ENCODE results near the gene HS3ST2. TPM values are rescaled to one million over a fixed set of nuclear protein-coding genes. Genes with fewer than 3 reads are reported as not detected.

The HS3ST2 gene
- total RNA-seq, 1 donor from 2014 or later, result not detected

GRCh38 chr16:22912654-22913053 is 98.7 kb downstream of the HS3ST2 start:
- no peak overlapping the region for H3K9ac ChIP-seq (ENCODE audit: low read depth in 1 of 3, low read length in 3 of 3)
- no peaks in the 10 kb centered on the region for H3K36me3 ChIP-seq (ENCODE audit: control insufficient read depth in 3 of 3, insufficient read depth in 3 of 3, low read length in 3 of 3)
- H3K4me1 ChIP-seq (ENCODE audit: control insufficient read depth in 3 of 3, insufficient read depth in 3 of 3, low read length in 3 of 3), result no peaks in the 10 kb centered on the region
- no peak overlapping the region for H3K4me3 ChIP-seq (ENCODE audit: low read length in 3 of 3)
- no peak overlapping the region for H3K27ac ChIP-seq (ENCODE audit: low read depth, low read length)
- H3K9me3 ChIP-seq (ENCODE audit: control insufficient read depth in 3 of 3, low read length in 3 of 3), result no peaks in the 10 kb centered on the region
- H3K27me3 ChIP-seq (ENCODE audit: control insufficient read depth in 3 of 3, insufficient read depth in 3 of 3, low read length in 3 of 3), result no peaks in the 10 kb centered on the region

- no peak overlapping the region for H3K27ac ChIP-seq (ENCODE audit: low read depth, low read length)
- no peaks in the 10 kb centered on the region for H3K4me1 ChIP-seq (ENCODE audit: control insufficient read depth in 3 of 3, insufficient read depth in 3 of 3, low read length in 3 of 3)
- H3K9ac ChIP-seq (ENCODE audit: low read depth in 1 of 3, low read length in 3 of 3), result no peak overlapping the region
- H3K27me3 ChIP-seq (ENCODE audit: control insufficient read depth in 3 of 3, insufficient read depth in 3 of 3, low read length in 3 of 3), result no peaks in the 10 kb centered on the region
- H3K9me3 ChIP-seq (ENCODE audit: control insufficient read depth in 3 of 3, low read length in 3 of 3), result no peaks in the 10 kb centered on the region
- no peaks in the 10 kb centered on the region for H3K36me3 ChIP-seq (ENCODE audit: control insufficient read depth in 3 of 3, insufficient read depth in 3 of 3, low read length in 3 of 3)
- H3K4me3 ChIP-seq (ENCODE audit: low read length in 3 of 3), result no peak overlapping the region
Observed at GRCh38 chr16:22915003-22915402, 101.0 kb downstream of the HS3ST2 start.

DNA sequence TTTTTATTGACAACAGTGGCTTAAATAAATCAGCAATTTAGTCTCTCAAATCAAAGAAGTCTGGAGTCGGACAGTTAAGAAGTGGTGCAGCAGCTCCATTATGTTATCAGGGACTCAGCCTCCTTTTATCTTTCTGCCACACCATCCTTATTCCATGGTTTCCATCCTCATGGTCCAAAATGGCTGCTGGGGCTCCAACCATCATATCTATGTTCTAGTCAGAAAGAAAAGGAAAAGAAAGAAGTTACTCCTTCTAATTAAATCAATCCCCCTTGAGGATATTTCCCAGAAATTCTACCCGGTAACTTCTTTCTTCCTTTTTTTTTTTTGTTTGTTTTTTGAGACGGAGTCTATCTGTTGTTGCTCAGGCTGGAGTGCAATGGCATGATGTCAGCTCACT is 109.5 kb downstream of the HS3ST2 start:
- Histone ChIP-seq H3K4me3 (ENCODE audit: low read length in 3 of 3) (no peak overlapping the region), H3K9ac (ENCODE audit: low read depth in 1 of 3, low read length in 3 of 3) (no peak overlapping the region), H3K27me3 (ENCODE audit: control insufficient read depth in 3 of 3, insufficient read depth in 3 of 3, low read length in 3 of 3) (no peaks in the 10 kb centered on the region), H3K9me3 (ENCODE audit: control insufficient read depth in 3 of 3, low read length in 3 of 3) (no peaks in the 10 kb centered on the region), H3K27ac (ENCODE audit: low read depth, low read length) (no peak overlapping the region), H3K4me1 (ENCODE audit: control insufficient read depth in 3 of 3, insufficient read depth in 3 of 3, low read length in 3 of 3) (peaks cover 7 to 11% (median 7%) of the 10 kb centered on the region in 3 donors), H3K36me3 (ENCODE audit: control insufficient read depth in 3 of 3, insufficient read depth in 3 of 3, low read length in 3 of 3) (no peaks in the 10 kb centered on the region)

DNA sequence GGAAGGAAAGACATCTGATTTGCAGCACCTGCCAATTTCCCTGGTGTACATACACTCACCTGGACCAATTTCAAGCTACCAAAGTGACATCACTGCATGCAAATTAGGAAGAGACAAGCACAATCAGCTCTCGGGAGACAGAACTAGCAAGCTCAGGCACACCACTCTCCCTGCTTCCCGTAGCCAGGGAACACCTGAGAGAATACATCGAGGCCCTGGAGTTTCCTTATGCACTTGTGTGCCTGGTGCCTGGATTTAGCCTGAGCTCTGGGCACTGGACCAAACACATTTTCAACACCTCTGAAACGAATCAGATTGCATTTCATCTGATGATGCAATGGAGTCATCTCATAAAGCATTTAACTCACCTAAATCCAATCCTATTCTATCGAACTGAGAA is 110.5 kb downstream of the HS3ST2 start:
- Histone ChIP-seq H3K27me3 (ENCODE audit: control insufficient read depth in 3 of 3, insufficient read depth in 3 of 3, low read length in 3 of 3) (no peaks in the 10 kb centered on the region), H3K9ac (ENCODE audit: low read depth in 1 of 3, low read length in 3 of 3) (no peak overlapping the region), H3K4me3 (ENCODE audit: low read length in 3 of 3) (no peak overlapping the region), H3K27ac (ENCODE audit: low read depth, low read length) (no peak overlapping the region), H3K36me3 (ENCODE audit: control insufficient read depth in 3 of 3, insufficient read depth in 3 of 3, low read length in 3 of 3) (no peaks in the 10 kb centered on the region), H3K4me1 (ENCODE audit: control insufficient read depth in 3 of 3, insufficient read depth in 3 of 3, low read length in 3 of 3) (peaks cover 7 to 11% (median 7%) of the 10 kb centered on the region in 3 donors), H3K9me3 (ENCODE audit: control insufficient read depth in 3 of 3, low read length in 3 of 3) (no peaks in the 10 kb centered on the region)

DNA sequence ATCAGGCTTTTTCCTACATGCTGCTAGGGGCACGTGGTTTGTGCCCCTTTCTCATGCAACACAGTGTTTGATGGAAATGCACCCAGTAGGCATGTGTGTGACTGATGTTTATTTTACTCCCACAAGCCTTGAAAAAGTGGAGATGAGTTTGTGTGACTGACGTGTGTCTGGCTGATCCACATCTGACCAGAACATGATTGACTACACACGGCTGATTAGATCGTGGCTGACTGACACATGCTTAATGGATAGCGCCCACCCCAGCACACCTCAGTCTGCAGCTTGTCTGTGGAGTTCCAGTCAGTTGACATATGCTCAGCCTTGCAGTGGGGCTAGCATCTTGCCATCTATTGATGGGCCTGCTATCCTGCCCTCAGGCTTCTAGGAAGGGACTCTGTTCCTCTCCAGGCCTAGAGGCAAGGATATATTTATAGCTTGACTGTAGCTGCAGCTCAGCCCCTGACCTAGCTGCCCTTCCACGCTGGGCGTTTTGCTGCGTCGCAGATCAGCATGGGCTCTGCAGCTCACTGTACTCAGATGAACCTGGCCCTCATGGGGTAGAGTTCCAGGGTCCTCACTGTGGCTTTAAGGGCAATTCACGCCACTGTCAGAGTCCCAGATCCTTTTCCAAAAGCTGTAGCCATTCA is 112.3 kb downstream of the HS3ST2 start:
- Histone ChIP-seq H3K9ac (ENCODE audit: low read depth in 1 of 3, low read length in 3 of 3) (peak overlapping the region in 1 of 3 donors; percentile 47), H3K4me1 (ENCODE audit: control insufficient read depth in 3 of 3, insufficient read depth in 3 of 3, low read length in 3 of 3) (peaks cover 7 to 11% (median 7%) of the 10 kb centered on the region in 3 donors), H3K27me3 (ENCODE audit: control insufficient read depth in 3 of 3, insufficient read depth in 3 of 3, low read length in 3 of 3) (no peaks in the 10 kb centered on the region)

GRCh38 chr16:22927306-22927705 is 113.3 kb downstream of the HS3ST2 start:
- H3K9ac ChIP-seq (ENCODE audit: low read depth in 1 of 3, low read length in 3 of 3), result no peak overlapping the region
- peaks cover 0 to 5% (median 0%) of the 10 kb centered on the region in 3 donors for H3K27me3 ChIP-seq (ENCODE audit: control insufficient read depth in 3 of 3, insufficient read depth in 3 of 3, low read length in 3 of 3)
- H3K9me3 ChIP-seq (ENCODE audit: control insufficient read depth in 3 of 3, low read length in 3 of 3), result no peaks in the 10 kb centered on the region
- no peaks in the 10 kb centered on the region for H3K36me3 ChIP-seq (ENCODE audit: control insufficient read depth in 3 of 3, insufficient read depth in 3 of 3, low read length in 3 of 3)
- H3K4me3 ChIP-seq (ENCODE audit: low read length in 3 of 3), result no peak overlapping the region
- H3K4me1 ChIP-seq (ENCODE audit: control insufficient read depth in 3 of 3, insufficient read depth in 3 of 3, low read length in 3 of 3), result peaks cover 7 to 11% (median 7%) of the 10 kb centered on the region in 3 donors
- no peak overlapping the region for H3K27ac ChIP-seq (ENCODE audit: low read depth, low read length)

More for the DNA sequence above, 112.3 kb downstream of the HS3ST2 start:
- Histone ChIP-seq H3K36me3 (ENCODE audit: control insufficient read depth in 3 of 3, insufficient read depth in 3 of 3, low read length in 3 of 3) (no peaks in the 10 kb centered on the region), H3K9me3 (ENCODE audit: control insufficient read depth in 3 of 3, low read length in 3 of 3) (no peaks in the 10 kb centered on the region), H3K27ac (ENCODE audit: low read depth, low read length) (no peak overlapping the region), H3K4me3 (ENCODE audit: low read length in 3 of 3) (no peak overlapping the region)

DNA sequence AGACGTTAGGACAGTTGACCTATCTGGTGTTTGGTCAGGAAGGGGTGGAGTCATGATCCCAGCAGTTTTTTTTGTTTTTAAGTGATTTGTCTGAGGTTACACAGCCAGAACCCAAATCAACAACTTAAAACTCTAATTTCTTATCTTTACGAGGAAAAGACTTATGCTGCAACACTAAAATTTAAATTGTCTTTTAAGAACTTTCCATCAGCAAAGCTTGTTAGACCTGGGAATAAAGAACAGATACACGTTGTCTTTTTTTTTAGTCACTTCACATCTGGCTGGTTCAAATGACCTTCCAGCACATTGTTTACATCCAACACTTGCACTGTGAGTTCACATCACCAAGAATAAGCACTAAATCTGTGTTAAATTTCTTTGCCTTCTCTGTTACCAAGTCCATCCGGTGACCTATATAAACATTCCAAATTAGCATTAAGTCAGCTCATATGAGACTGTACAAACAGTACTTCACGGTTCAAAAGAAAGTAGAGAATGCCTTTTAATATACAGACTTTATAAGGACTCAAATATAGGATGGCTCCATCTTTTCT is 115.0 kb downstream of the HS3ST2 start:
- Histone ChIP-seq H3K4me1 (ENCODE audit: control insufficient read depth in 3 of 3, insufficient read depth in 3 of 3, low read length in 3 of 3) (peaks cover 10 to 11% (median 11%) of the 10 kb centered on the region in 3 donors), H3K27ac (ENCODE audit: low read depth, low read length) (no peak overlapping the region), H3K36me3 (ENCODE audit: control insufficient read depth in 3 of 3, insufficient read depth in 3 of 3, low read length in 3 of 3) (no peaks in the 10 kb centered on the region), H3K9ac (ENCODE audit: low read depth in 1 of 3, low read length in 3 of 3) (no peak overlapping the region), H3K27me3 (ENCODE audit: control insufficient read depth in 3 of 3, insufficient read depth in 3 of 3, low read length in 3 of 3) (peaks cover 0 to 16% (median 3%) of the 10 kb centered on the region in 3 donors), H3K4me3 (ENCODE audit: low read length in 3 of 3) (no peak overlapping the region), H3K9me3 (ENCODE audit: control insufficient read depth in 3 of 3, low read length in 3 of 3) (no peaks in the 10 kb centered on the region)

DNA sequence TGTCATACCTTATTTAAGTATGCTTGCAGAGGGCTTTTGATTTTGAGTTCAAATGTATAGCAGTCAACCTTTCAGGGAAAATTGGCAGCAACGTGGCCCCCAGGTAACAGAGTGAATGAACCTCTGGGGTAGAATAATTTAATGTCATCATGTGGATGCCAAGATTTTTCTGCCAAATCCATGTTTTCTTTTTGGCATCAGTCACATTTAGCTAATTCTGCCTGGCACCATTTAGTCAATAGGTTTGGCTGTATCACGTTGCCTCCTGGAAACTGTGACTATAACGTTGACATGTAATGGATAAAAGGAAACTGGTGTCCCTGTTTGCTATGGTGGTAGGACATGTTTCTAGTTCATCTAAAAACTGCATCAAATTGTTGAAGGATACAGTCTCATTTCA is 115.5 kb downstream of the HS3ST2 start:
- Histone ChIP-seq H3K9ac (ENCODE audit: low read depth in 1 of 3, low read length in 3 of 3) (no peak overlapping the region), H3K4me1 (ENCODE audit: control insufficient read depth in 3 of 3, insufficient read depth in 3 of 3, low read length in 3 of 3) (peaks cover 7 to 10% (median 8%) of the 10 kb centered on the region in 3 donors), H3K27ac (ENCODE audit: low read depth, low read length) (no peak overlapping the region), H3K9me3 (ENCODE audit: control insufficient read depth in 3 of 3, low read length in 3 of 3) (no peaks in the 10 kb centered on the region), H3K36me3 (ENCODE audit: control insufficient read depth in 3 of 3, insufficient read depth in 3 of 3, low read length in 3 of 3) (no peaks in the 10 kb centered on the region), H3K27me3 (ENCODE audit: control insufficient read depth in 3 of 3, insufficient read depth in 3 of 3, low read length in 3 of 3) (peaks cover 0 to 16% (median 3%) of the 10 kb centered on the region in 3 donors), H3K4me3 (ENCODE audit: low read length in 3 of 3) (no peak overlapping the region)

DNA sequence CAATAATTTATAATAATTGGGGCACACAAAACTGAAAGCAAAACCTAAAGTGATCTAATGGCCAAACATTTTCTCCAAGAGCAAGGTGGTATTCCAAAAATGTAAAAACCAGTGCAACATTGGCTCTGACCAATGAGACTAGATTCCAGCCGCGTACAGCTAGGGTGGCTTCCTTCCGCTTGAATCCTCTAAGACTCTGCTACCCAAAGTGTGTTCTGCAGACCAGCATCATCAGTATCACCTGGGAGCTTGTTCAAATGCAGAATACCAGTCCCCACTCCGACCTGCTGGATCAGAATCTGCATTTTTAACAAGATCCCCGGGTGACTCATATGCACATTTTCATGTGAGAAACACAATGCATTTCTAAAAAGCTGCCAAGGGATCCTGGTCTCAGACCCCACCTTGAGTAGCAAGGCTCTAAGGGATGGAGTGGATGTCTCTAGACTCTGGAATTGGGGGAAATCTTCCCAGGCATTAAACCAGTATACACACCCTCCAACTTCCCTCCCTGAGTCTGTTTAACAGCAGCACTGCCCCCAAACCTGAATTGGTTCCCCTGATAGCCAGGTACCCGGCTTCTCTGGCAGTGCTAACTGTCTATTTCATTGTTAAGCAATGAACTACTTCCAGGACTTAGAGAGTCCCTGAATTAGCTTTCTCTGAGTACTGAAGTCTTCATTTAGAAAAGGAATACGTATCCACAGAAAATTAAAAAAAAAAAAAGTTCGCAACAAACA is 118.2 kb downstream of the HS3ST2 start:
- Histone ChIP-seq H3K27me3 (ENCODE audit: control insufficient read depth in 3 of 3, insufficient read depth in 3 of 3, low read length in 3 of 3) (peaks cover 0 to 20% (median 8%) of the 10 kb centered on the region in 3 donors), H3K27ac (ENCODE audit: low read depth, low read length) (no peak overlapping the region), H3K4me3 (ENCODE audit: low read length in 3 of 3) (no peak overlapping the region), H3K36me3 (ENCODE audit: control insufficient read depth in 3 of 3, insufficient read depth in 3 of 3, low read length in 3 of 3) (no peaks in the 10 kb centered on the region), H3K9me3 (ENCODE audit: control insufficient read depth in 3 of 3, low read length in 3 of 3) (no peaks in the 10 kb centered on the region), H3K9ac (ENCODE audit: low read depth in 1 of 3, low read length in 3 of 3) (no peak overlapping the region), H3K4me1 (ENCODE audit: control insufficient read depth in 3 of 3, insufficient read depth in 3 of 3, low read length in 3 of 3) (peaks cover 0 to 4% (median 3%) of the 10 kb centered on the region in 3 donors)

DNA sequence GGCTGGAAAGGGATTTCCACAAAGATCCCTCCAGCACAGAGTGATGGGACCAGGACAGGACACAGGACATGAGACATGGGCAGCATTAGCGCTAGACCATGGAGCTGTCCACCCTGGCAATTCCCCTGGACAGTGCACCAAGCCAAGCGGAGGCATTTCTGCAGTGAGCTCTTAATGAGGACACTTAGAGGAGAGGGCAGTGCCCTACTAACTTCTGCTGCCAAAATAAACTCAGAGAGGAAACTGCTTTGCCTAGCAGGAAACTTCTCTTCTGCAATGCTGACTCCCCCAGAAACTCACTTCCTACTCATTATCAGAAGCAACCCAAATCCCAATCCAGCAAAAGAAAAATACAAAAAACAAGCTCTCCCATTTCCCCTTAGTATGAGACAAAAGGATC is 119.2 kb downstream of the HS3ST2 start:
- Histone ChIP-seq H3K27me3 (ENCODE audit: control insufficient read depth in 3 of 3, insufficient read depth in 3 of 3, low read length in 3 of 3) (peaks cover 0 to 20% (median 8%) of the 10 kb centered on the region in 3 donors), H3K36me3 (ENCODE audit: control insufficient read depth in 3 of 3, insufficient read depth in 3 of 3, low read length in 3 of 3) (no peaks in the 10 kb centered on the region), H3K4me1 (ENCODE audit: control insufficient read depth in 3 of 3, insufficient read depth in 3 of 3, low read length in 3 of 3) (peaks cover 0 to 4% (median 3%) of the 10 kb centered on the region in 3 donors), H3K4me3 (ENCODE audit: low read length in 3 of 3) (no peak overlapping the region), H3K27ac (ENCODE audit: low read depth, low read length) (no peak overlapping the region), H3K9me3 (ENCODE audit: control insufficient read depth in 3 of 3, low read length in 3 of 3) (no peaks in the 10 kb centered on the region), H3K9ac (ENCODE audit: low read depth in 1 of 3, low read length in 3 of 3) (no peak overlapping the region)

All from skeletal muscle tissue (tissue), 4 donors.